Skeletal muscle satellite cell (primary cell): ENCODE measurements around the gene KCNG1.
A peak's percentile ranks its signal among the peaks of the same experiment; 100 is the strongest.

Experiments used
- H3K27me3 ChIP-seq: 2 replicates; pipeline ENCODE4 v1.7.0; 2013; ENCODE audit warnings: low read length; ENCODE audit not compliant: control insufficient read depth, insufficient read depth
- H3K36me3 ChIP-seq: 2 replicates; pipeline ENCODE4 v1.7.0; 2013; ENCODE audit warnings: mild to moderate bottlenecking, control low read depth, low read length; ENCODE audit not compliant: insufficient read depth
- H3K4me1 ChIP-seq: 2 replicates; pipeline ENCODE4 v1.7.0; 2013; ENCODE audit warnings: low read length; ENCODE audit not compliant: control insufficient read depth, insufficient read depth
- H3K4me2 ChIP-seq: 2 replicates; pipeline ENCODE4 v1.7.0; 2013; ENCODE audit warnings: mild to moderate bottlenecking, low read length
- H3K4me3 ChIP-seq: 2 replicates; pipeline ENCODE4 v1.7.0; 2013; ENCODE audit warnings: low read length
- H3K9ac ChIP-seq: 2 replicates; pipeline ENCODE4 v1.7.0; 2013; ENCODE audit warnings: mild to moderate bottlenecking, low read depth, low read length, moderate library complexity
- H3K9me3 ChIP-seq: replicated peaks from 2 replicates; pipeline ENCODE4 v1.7.0; 2013; ENCODE audit warnings: mild to moderate bottlenecking, control low read depth, low read length

Gene KCNG1

DNA sequence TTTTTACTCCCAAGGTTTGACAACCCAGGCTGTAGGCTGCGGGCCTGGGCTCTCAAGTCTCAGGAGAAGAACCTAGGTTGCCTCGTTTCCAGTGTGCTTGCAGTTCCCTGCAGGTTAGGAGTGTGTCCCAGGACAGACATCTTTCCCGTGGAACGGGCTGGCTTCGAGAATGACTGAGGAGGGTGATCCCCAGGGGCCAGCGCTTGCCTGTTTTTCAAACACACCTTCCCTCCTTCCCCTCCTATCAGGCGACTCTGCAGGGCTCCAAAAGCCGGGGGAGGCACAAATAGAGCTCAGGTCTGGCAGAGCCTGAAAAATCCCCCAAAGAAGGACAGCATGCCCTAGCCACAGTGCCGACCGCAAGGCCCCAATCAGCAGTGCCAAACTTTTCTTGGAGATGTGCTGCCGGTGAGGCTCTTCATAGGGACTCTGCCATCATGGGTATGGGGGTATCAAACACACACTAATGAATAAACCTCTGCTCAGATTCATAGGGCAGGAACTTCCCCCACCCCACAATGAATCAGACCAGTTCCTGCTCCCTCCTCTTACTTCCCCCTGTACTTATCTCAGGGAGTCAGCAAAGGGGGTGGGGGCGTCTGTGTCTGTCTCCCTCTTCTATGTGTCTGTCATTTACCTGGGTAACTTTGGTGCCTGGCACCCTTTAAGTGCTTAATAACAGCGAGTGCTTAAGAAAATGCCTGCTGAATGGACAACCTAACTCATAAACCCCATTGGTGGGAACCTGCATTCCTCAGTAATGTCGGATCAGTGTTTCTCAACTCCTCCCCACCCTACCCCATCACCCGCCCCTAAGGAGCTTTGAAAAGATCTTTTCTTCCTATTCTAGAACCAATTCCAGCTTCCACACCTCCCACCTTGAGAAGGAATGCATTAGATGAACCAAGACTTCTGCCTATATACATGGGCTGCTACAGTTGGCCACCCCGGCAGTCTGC, 1.6 kb downstream of the KCNG1 start:
- peak overlapping the region; percentile 96 for H3K4me2 ChIP-seq
- H3K9ac ChIP-seq, result no peak overlapping the region
- peaks cover 45% of the 10 kb centered on the region for H3K27me3 ChIP-seq
- no peaks in the 10 kb centered on the region for H3K9me3 ChIP-seq
- H3K4me3 ChIP-seq, result no peak overlapping the region
- no peaks in the 10 kb centered on the region for H3K36me3 ChIP-seq
- peaks cover 10% of the 10 kb centered on the region for H3K4me1 ChIP-seq

DNA sequence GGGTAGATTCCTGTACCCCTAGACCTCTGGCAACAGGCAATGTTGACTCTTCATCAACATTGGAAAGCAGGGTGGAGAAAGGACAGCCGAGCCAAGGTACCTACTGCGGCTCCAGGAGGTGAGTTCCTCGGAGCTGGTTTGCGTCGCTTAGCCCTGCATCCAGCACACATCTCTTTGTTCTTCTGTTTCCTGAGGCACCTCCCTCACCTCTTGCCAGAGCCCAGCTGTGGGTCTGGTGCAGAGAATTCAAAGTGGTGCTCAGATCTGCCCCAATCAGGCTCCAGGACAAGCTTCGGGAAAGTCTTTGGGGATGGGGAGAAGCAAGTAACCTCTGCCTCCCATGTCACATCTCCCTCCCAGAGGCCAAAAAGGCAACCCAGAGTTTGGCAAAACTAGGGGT, 2.2 kb downstream of the KCNG1 start:
- Histone ChIP-seq H3K9ac (no peak overlapping the region), H3K4me3 (no peak overlapping the region), H3K4me2 (no peak overlapping the region), H3K27me3 (peaks cover 38% of the 10 kb centered on the region), H3K36me3 (no peaks in the 10 kb centered on the region), H3K4me1 (peaks cover 10% of the 10 kb centered on the region), H3K9me3 (no peaks in the 10 kb centered on the region)

DNA sequence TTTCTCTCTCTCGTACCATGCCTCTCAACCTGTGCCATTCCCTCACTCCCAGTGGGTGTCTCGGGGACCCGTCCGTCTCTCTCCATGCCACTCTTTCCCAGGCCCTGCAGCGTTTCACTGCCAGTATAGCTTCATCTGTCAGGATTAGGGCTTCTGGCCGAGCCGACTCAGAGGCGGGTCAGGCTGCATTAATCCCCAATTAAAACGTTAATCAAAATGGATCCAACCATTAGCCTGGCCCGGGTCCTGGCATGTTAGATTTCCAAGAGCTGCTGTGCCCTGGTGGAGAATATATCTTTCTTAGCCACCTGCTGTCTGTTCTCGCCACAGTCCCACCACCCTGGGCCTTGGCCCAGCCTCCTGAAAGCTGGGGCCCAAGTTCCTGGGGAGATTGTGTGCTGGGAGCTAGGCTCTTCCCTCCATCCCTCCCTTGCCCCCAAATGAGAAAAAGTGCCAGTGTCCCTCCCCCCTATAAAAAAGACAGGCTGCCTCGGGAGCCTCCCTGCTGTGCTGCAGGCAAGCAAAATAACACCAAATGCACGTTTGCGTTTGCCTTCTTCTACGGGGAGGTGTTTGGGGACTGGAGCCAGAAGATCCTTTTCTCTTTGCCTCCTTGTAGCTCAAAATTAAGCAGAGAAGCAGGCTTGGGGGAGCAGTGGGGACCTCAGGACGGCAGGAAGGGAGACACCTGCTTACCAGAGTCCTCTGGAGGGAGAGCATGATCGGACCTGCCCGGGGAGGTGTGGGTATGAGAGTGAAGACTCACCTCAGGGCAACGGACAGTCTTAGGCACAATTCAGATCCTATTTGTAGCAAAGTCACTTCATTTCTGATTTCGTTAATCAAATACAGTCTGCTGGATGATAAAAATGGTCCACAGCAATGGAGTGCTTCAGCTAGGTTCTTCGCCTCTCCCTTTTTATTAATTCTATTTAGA, 3.0 kb downstream of the KCNG1 start:
- Histone ChIP-seq H3K4me3 (no peak overlapping the region), H3K9ac (no peak overlapping the region), H3K4me1 (peaks cover 10% of the 10 kb centered on the region), H3K4me2 (no peak overlapping the region), H3K9me3 (no peaks in the 10 kb centered on the region), H3K27me3 (peaks cover 32% of the 10 kb centered on the region), H3K36me3 (no peaks in the 10 kb centered on the region)

DNA sequence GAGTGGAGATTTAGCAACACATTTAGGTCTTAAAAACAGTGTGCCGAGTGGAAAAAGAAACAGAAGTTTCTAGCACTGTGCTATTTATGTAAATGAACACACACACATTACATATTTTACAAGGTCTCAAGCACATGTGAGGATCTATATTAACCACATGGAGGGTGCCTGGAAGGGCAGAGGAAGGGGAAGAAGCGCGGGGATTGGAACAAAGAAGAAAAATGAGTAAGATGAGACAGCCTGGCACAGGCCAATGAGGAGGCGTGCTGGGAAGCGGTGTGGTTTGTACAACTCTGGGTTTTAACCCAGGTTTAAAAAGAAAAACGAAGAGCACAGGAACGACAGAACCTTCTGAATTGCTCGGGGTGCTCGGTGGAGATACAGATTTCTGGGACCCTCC, 5.7 kb downstream of the KCNG1 start:
- H3K9me3 ChIP-seq, result no peaks in the 10 kb centered on the region
- H3K4me2 ChIP-seq, result no peak overlapping the region
- no peak overlapping the region for H3K9ac ChIP-seq
- H3K4me1 ChIP-seq, result peaks cover 6% of the 10 kb centered on the region
- no peak overlapping the region for H3K4me3 ChIP-seq
- no peaks in the 10 kb centered on the region for H3K36me3 ChIP-seq
- peaks cover 22% of the 10 kb centered on the region for H3K27me3 ChIP-seq

DNA sequence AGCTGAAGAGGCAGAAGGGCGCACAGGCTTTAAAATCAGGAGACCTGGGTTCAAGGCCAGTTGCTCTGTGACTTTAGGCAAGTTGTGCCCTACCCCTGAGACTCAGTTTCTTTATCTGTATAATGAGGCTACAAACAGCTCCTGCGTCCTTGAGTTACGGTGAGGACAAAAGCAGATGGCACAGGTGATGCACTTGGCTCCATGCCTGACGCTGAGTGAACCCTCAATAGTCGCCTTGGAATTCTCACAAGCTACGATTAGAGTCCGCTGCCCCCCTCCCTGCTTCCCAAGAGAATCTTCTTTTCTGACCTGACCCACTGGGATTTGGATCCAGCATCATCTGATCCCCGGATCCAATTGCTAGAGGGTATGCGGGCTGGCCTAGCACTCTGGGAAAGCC, 6.4 kb downstream of the KCNG1 start:
- Histone ChIP-seq H3K36me3 (no peaks in the 10 kb centered on the region), H3K27me3 (peaks cover 16% of the 10 kb centered on the region), H3K4me3 (no peak overlapping the region)

DNA sequence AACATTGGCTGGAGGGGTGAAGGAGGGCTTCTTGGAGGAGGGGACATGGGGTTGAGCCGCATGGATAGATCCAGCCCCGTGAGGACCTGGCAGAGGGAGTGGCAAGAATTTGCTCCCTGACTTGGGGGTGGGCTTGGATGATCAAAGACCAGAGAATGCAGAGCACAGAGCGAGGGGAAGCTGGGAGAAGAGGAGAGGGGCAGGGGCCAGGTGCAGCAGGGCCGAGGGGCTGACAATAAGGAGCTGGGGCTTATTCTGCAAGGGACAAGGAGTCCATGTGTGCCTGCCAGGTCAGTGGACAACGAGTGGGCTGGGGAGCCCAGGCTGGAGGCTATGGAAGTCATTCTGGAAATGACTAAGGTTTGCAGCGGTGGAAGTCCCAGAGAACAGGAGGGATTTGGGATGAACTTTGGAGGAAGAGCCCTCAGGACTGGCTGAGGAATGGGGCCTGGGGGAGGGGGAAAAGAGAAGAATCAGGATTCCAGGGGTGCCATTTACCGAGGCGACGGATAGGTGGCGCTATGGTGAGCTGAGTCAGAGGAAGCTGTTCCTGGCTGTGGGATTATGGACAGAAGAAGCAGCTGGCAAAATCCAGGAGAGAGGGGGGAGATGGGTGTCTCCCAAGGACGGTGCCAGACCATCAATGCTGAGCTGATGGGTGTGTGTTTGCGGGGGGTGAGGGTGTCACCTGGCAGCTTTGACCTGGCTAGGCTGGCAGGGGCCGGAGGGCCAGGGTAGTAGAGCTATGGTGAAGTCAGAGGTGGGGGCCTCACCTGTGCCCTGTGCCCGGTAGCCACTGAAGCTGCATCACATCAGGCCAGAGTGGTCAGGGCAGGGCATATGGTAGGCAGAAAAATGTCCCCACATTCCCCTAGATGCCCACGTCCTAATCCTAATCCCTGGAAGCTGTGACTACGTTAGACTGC, 7.8 kb downstream of the KCNG1 start:
- Histone ChIP-seq H3K4me2 (no peak overlapping the region), H3K9ac (no peak overlapping the region), H3K9me3 (no peaks in the 10 kb centered on the region), H3K27me3 (peaks cover 12% of the 10 kb centered on the region), H3K4me3 (no peak overlapping the region), H3K4me1 (peaks cover 9% of the 10 kb centered on the region), H3K36me3 (no peaks in the 10 kb centered on the region)

More for the DNA sequence above, 6.4 kb downstream of the KCNG1 start:
- Histone ChIP-seq H3K4me1 (peaks cover 9% of the 10 kb centered on the region), H3K9ac (no peak overlapping the region), H3K4me2 (no peak overlapping the region), H3K9me3 (no peaks in the 10 kb centered on the region)

DNA sequence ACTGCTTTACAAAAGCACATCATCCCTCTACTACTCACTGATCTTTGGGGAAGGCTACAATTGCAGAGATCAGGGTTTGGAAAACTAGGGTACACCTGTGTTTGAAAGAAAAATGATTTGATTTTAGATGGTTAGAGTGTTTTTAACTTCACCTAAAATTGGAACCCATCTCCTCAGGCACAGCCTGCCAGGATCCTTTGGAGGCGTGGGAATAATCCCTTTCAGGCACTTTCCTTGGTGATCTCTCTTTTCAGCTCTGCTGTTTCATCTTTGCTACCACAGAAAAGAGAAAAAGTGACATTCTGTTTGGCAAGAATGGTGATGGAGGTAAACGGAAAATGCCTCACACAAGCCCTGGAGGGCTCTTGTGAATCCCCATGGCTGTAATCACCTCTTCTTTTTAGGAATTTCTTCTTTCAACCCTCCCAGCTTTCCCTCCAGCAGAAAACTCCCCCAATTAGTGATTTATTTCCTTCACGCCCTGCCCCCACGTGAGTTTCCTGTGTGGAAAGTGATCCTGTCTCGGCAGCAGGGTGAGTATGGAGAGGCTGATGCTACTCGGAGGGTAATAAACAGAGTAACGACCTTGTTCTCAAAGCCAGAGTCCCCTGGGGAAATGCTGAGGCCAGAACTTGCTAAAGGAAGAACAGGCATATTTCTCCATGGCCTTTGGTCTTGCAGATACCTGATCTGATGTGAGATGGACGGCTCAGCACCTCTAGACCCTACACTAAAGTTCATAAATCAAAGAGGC, 9.2 kb downstream of the KCNG1 start:
- Histone ChIP-seq H3K4me1 (peaks cover 9% of the 10 kb centered on the region), H3K27me3 (peaks cover 12% of the 10 kb centered on the region), H3K9me3 (no peaks in the 10 kb centered on the region), H3K9ac (no peak overlapping the region), H3K4me3 (no peak overlapping the region), H3K36me3 (no peaks in the 10 kb centered on the region), H3K4me2 (no peak overlapping the region)

DNA sequence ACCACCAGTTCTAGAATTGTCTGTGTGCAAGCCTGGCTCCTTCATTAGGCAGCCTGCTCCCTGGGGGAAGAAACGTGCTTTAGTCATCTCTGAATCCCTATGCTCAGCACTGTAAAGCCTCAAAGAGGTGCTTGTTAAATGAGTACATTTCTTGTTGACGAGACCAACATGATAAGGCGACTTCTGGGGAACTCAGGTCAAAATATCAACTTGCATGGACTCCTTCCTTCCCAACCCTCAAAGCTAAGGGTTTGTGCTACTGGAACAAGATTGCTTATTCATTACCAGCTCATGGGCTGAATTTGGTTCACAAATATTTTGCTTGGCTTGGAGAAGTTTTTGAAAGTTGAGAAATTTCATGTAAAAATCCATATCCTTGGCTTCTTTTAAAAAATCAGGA, 10.6 kb downstream of the KCNG1 start:
- H3K4me2 ChIP-seq, result no peak overlapping the region
- H3K36me3 ChIP-seq, result no peaks in the 10 kb centered on the region
- H3K4me1 ChIP-seq, result peaks cover 9% of the 10 kb centered on the region
- H3K9ac ChIP-seq, result no peak overlapping the region
- H3K27me3 ChIP-seq, result peaks cover 12% of the 10 kb centered on the region
- H3K9me3 ChIP-seq, result no peaks in the 10 kb centered on the region
- no peak overlapping the region for H3K4me3 ChIP-seq

DNA sequence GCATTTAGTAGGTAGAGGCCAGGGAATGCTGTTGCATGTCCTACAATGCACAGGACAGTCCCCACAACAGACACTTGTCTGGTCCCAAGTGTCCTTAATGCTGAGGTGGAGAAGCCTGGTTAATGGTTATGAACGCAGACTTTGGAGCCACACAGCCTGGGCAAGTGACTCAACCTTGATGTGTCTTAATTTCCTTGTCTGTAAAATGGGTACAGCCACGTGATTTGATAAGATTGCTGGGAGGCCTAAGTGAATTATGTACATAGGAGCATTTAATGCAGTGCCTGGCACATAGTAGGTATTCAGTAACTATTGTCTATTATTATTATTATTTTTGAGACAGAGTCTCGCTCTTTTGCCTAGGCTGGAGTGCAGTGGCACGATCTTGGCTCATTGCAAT, 11.4 kb downstream of the KCNG1 start:
- H3K9ac ChIP-seq, result no peak overlapping the region
- no peak overlapping the region for H3K4me3 ChIP-seq
- peaks cover 9% of the 10 kb centered on the region for H3K4me1 ChIP-seq
- H3K4me2 ChIP-seq, result no peak overlapping the region
- H3K27me3 ChIP-seq, result peaks cover 12% of the 10 kb centered on the region
- no peaks in the 10 kb centered on the region for H3K9me3 ChIP-seq
- no peaks in the 10 kb centered on the region for H3K36me3 ChIP-seq

DNA sequence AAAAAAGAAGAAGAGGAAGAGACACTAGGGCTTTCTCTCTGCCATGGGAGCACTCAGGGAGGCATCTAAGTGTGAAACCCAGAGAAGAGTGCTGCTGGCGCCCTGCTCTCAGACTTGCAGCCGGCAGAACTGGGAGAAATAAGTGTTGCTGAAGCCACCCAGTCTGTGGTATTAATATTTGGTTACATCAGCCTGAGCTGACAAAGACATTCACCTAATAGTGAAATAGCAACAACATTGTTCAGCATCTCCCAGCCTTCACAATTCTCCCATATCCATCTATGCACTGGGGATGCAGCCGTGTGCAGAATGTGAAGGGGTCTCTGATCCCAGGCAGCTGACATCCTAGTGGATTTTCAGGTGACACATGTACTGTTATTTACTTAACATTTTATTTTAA, 12.0 kb downstream of the KCNG1 start:
- peaks cover 9% of the 10 kb centered on the region for H3K4me1 ChIP-seq
- no peak overlapping the region for H3K9ac ChIP-seq
- H3K36me3 ChIP-seq, result no peaks in the 10 kb centered on the region
- no peaks in the 10 kb centered on the region for H3K9me3 ChIP-seq
- H3K4me3 ChIP-seq, result no peak overlapping the region
- H3K27me3 ChIP-seq, result peaks cover 12% of the 10 kb centered on the region
- no peak overlapping the region for H3K4me2 ChIP-seq
